ENCODE results near the gene B4GALT2.

GRCh38 chr1:43982808-43983207 lies 3.8 kb downstream of the B4GALT2 start:
- no peak for TF ChIP-seq CTCF (IDR thresholded peaks at IDR 0.05)
- no peak for TF ChIP-seq POLR2AphosphoS5 (IDR thresholded peaks at IDR 0.05)

Measured in upper lobe of left lung (tissue), 4 donors.